22Rv1 (cell line): ENCODE results near the gene PDCD11.

ENCODE experiments used
- H3K27ac ChIP-seq: fragments of 450-650 bp; 2 replicates; pipeline ENCODE4 v1.5.1; 2017
- CTCF ChIP-seq: fragments of 450-650 bp; IDR thresholded peaks from 2 replicates; pipeline ENCODE4 v1.5.1; 2017; ENCODE audit warnings: mild to moderate bottlenecking
- ZFX ChIP-seq: fragments of 450-650 bp; IDR thresholded peaks from 2 replicates; pipeline ENCODE4 v1.6.1; 2017; ENCODE audit warnings: antibody characterized with exemption, borderline replicate concordance

The PDCD11 gene

GRCh38 chr10:103445366-103445765 is 48.9 kb downstream of the PDCD11 start:
- no peak for TF ChIP-seq CTCF
- no peak for TF ChIP-seq ZFX
- H3K27ac ChIP-seq, result 0 out of 2 replicates have a peak overlapping the region, but pooled peaks have one; percentile 25

GRCh38 chr10:103445767-103446567 is 49.5 kb downstream of the PDCD11 start:
- TF ChIP-seq CTCF (no peak), ZFX (no peak)
- peak overlapping the region; percentile 25; the same call in 1 of the 2 replicates for H3K27ac ChIP-seq

GRCh38 chr10:103447187-103447586 is 50.8 kb downstream of the PDCD11 start:
- H3K27ac ChIP-seq, result 0 out of 2 replicates have a peak overlapping the region, but pooled peaks have one; percentile 25
- no peak for TF ChIP-seq CTCF

- peak overlapping the region; percentile 17; the same call in 1 of the 2 replicates for H3K27ac ChIP-seq
- TF ChIP-seq ZFX (no peak), CTCF (no peak)
These were observed 52.3 kb downstream of the PDCD11 start for GRCh38 chr10:103448746-103449145.

GRCh38 chr10:103449208-103450144 is 53.0 kb downstream of the PDCD11 start:
- H3K27ac ChIP-seq, result no peak overlapping the region; the same call in 1 of the 2 replicates
- TF ChIP-seq ZFX (no peak), CTCF (no peak)

- H3K27ac ChIP-seq, result peak overlapping the region; percentile 91
- TF ChIP-seq ZFX (no peak), CTCF (no peak)
These were observed 53.8 kb downstream of the PDCD11 start for GRCh38 chr10:103450201-103450695.
